ENCODE results near the gene VDAC1.
A peak's percentile ranks its signal among the peaks of the same experiment; 100 is the strongest.
"Not testable (repeated sequence)": the region's sequence is repeated elsewhere in the genome, so short reads cannot be mapped to it uniquely, and the experiment has no call there.

Gene VDAC1, protein sequence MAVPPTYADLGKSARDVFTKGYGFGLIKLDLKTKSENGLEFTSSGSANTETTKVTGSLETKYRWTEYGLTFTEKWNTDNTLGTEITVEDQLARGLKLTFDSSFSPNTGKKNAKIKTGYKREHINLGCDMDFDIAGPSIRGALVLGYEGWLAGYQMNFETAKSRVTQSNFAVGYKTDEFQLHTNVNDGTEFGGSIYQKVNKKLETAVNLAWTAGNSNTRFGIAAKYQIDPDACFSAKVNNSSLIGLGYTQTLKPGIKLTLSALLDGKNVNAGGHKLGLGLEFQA

DNA sequence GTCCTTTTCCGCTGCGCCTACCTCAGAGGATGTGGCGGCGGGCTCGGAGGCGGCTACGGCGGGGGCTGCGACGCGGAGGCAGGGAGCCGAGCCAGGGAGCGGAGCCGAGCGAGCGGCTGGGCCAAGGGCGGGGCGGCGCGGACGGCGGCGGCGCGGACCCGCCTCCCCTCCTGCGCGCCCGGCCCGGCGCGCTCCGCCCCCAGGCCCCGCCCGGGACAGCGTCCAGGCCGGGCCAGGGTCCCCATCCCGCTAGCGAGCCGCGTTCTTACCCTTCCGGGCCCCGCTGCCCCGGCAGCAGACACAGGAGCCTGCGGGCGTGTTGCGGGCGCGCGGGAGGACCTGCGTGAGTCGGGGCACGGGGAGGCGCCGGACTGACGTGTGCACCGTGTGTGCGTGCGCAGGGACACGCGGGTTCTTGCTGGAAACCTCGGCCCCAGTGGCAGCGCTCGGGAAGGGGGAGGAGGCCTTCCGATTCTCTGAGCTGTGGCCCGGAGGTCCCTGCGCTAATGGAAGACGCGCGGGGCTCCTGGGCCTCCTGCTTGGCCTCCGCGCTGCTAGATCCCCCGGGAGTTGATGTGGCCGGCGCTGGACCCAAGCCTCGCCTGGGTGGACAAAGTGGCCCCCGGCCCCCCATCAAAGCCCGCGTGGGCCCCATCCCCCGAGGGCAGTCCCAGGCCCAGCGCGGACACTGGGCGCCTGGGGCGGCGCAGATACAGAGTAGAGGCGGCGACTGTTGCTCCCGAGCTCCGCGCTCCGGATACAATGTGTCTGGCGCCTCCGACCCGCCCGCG, at the start of gene VDAC1:
VDAC1 (minus strand) TSS at position 350 of the 791 bp plus-strand sequence. CDS start 11,963 bp downstream, outside the sequence.
- peak; percentile 59 to 68 for DNase-seq (ENCODE audit: low read depth in 2 of 2)

DNA sequence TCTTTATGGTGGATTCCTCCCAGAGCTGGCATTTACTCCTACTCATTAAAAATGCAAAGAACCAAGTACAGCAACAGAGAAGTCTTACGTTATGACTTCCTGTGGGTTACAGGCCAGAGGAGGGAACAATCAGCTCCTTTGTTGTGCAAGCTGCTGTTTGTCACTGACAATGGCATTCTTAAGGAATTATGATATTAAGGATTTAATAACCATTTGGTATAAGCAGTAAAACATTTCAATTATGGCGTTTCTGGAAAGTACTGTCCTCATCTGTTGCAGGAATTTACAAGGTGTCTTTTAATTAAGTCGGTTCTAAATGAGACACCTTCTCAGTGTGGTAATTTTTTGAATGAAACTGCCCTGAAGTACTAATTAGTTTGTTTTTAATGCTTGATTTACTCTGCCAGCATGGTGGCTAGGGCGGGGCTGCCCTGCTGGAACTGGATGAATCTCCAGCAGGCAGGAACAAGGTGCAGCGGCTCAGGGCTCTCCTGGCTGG, 49.1 kb upstream of the VDAC1 start:
- no peak for DNase-seq (ENCODE audit: low read depth in 2 of 2)

DNA sequence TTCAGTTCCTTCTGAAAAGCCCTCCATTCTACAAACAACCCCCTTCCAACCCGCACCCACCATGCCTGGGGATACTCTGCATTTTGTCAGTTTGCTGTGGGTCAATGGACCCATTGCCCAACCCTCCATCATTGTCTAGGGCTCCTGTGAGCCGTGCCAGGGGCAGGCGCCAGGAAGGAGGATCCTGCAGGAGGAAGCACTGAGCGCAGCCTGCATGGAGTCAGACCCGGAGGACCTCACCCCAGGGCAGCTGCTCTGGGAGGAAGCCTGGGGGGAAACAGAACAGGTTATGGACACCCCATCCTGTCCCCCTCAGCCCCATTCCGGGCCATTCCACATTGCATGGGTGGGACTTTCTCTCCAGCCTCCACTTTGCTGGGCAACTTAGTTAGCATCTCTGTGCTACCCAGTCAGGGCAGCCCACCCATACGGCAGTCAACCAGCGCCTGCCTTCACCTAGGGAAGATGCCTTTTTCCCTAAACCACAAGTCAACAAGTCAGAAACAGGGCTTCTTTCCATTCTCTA, 48.6 kb upstream of the VDAC1 start:
- DNase-seq (ENCODE audit: low read depth in 2 of 2), result no peak

DNA sequence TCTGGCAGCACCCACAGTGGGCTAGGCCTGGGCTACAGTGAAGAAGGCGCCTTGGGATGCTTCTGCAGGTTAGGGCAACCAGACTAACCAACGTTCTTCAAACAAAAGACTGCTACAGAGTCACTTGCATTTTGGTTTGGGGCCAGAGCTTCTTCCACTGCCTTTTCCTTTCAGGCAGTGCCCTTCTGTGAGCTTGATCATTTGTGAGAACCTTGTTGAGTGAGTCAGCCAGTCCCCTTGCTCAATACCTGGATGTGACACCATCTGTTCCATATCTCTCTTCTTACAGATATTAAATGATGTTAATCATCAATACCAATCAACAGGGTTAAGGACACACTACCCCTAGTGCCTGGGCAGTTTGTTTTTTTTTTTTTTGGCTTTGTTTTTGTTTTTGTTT, 46.5 kb upstream of the VDAC1 start:
- no peak for DNase-seq (ENCODE audit: low read depth in 2 of 2)

DNA sequence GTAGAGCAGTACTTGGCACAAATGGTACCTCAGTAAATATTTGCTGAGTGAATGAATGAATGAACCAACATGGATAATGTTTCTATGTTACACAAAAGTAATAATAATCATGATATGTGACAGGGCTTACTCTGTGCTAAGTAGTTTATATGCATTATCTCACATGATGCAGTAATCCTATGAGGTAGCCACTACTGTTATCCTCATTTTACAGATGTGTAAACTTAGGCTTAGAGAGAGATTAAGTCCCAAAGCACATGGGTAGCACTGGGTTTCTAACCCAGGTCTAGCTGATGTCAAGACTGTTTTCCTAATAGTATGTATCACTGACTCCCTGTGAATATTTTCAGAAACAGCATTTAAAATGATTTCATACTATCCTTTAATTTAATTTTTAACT, 44.1 kb upstream of the VDAC1 start:
- DNase-seq (ENCODE audit: low read depth in 2 of 2), result no peak

DNA sequence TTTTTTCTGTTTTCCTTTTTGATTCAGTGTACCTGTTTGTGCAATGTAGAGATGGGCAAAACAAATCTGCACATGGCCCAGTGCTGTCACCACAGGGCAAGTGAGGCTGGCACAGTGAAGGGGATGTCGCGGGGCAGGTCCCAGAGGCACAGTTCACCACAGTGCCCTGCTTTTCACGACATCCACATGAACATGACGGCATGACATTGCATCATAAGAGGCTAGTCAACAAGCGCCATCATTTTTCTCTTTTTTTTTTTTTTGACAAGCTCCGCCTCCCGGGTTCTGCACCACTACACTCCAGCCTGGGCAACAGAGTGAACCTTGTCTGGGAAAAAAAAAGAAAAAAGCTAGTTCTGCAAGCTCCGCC, 42.9 kb upstream of the VDAC1 start:
- no peak for DNase-seq (ENCODE audit: low read depth in 2 of 2)

DNA sequence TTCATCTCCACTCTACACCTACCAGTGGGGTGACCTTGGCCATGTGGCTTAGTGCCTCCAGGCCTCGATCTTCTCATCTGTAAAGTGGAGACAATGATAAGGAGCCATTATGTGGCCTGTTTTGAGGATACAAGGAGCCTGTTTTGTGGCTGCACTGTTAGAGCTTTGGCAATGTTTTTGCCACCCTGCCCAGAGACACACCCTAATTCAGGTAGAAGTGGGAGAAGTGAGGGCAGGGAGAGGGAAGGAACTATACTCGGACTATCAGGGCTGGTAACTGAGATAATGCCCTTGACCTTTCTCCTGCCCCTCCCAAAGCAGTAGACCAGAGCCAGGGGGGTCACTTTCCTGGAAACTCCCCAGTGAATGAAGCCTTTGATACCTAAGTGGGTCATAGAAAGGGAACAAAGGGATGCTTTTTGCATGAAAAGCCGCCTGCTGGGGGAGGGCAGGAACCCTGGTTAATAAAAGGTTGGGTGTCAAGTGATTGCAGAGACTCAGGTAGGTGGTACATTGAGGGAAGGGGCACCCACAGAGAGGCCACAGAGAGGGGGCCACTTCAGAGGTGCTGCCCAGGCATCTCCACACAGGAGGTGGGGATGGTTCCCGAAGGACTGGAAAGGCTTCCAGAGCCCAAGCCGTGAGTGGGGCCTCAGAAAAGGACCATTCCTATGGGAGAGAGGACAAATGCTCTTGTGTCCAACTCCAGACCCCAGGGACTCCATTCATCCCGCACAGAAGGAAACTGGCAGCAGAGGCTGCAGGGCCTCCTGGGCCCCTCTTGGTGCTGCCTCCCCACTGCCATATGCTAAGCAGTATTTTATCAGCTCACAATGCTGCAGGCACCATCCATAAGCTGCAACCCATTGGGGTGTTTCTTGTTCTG, 42.3 kb upstream of the VDAC1 start:
- DNase-seq (ENCODE audit: low read depth in 2 of 2), result no peak

DNA sequence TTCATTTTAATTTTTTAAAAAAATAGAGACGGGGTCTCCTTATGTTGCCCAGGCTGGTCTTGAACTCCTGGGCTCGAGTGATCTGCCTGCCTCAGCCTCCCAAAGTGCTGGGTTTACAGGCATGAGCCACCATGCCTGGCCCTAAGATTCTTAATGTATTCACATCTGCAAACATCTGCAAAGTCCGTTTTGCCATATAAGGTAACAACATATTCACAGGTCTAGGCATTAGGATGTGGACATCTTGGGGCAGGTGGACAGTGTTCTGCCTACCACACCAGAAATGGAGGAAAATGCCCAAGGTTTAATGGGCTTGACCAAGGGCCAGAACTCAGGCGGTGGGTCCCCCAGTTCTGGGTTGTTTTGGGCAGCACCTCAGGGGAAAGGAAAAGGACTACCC, 41.6 kb upstream of the VDAC1 start:
- no peak for DNase-seq (ENCODE audit: low read depth in 2 of 2)

DNA sequence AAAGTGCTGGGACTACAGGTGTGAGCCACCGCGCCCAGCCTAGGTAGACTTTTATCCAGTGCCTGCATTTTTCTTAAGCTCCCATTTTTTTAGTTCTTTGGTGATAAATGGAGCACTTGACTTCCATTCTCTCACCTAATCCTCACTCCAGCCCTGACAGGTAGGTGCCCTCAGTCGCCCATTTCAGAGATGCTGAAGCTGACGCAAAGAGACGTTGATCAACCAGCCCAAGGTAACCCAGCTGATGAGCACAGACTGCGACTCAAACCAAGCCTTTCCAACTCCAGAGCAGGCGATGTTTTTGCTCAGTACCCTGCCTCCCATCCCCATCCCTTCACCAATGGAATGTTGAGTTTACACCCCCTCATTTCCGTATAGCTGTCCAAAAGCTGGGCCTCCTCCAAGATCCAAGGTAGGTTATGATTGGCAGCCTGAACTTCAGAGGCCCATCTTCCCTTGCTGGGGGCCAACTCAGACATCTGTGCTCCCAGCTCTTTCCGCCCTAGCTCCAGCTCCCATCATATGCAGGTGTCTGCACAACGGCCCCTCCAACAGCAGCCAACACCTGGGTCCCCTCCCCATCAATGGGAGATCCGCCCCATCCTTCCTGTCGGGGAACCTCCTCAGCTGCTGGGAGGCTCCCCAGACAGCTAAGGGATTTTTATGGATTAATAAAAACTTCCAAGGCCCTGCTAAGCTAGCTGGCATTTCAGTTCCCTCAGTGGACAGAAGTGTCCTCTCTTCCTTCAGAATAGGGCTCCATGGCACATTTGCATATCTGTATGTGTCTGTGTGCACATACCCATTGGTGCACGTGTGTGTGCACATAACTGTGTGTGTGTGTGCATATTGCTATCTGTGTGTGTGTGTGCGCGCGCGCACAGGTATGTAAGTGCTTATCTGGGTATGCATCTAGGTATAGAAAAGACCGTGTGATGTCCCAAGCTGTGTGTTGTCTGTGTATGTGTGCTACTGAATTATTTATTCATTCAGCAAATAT, 39.3 kb upstream of the VDAC1 start:
- DNase-seq (ENCODE audit: low read depth in 2 of 2), result no peak

DNA sequence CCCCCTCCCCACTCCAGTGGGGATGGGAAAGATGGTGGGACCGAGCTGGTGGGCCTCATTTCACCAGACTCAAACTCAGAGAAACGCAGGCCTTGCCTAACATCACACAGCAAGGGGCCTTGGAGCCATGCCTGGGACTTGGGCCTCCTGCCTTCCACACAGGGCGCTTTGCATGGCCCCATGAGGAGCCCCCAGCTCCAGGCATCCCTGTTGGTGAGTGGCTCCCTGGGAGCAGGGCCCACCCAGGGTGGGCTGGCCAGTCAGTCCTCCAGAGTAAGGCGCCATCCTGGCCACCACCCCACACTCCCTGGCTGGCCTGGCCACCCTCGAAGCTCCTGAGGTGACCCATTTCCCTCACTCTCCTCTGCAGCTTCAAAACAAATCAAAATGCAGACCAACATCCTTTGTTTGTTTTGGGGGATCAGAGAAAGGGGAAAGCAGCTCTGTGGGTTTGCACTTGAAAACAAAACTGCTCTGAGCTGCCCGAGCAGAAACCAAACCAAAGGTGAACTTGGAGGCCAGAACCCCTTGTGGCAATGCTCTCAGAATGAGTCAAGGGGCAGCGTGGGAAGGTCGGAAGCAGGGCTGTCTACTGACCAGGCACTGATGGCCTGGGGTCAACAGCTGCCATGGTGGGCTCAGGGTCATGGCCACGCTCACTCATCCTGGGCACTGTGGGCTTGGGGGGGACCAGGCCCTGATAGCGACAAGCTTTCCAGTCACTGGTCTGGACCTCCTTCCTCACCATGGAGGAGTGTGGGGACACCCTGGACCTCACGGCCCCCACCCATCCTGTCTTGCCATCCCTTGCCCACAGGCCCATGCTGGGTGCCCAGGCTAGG, 37.0 kb upstream of the VDAC1 start:
- DNase-seq (ENCODE audit: low read depth in 2 of 2), result no peak

DNA sequence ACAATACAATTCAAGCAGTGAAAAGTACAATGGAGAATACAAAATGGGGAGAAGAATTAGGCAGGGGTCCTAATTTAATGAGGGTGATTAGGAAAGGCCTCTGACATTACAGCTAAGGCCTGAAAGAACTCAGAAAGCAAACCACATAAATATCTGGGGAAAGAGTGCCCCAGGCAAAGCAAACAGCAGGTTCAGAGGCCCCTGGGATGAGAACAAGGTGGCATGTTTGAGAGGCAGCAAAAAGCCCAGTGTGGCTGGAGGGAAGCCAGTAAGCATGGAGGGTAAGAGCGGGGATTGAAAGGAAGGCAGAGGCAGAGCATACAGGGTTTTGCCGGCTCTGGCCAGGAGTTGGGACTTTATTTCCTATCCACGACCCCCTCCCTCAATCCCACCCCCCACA, 33.4 kb upstream of the VDAC1 start:
- no peak for DNase-seq (ENCODE audit: low read depth in 2 of 2)

DNA sequence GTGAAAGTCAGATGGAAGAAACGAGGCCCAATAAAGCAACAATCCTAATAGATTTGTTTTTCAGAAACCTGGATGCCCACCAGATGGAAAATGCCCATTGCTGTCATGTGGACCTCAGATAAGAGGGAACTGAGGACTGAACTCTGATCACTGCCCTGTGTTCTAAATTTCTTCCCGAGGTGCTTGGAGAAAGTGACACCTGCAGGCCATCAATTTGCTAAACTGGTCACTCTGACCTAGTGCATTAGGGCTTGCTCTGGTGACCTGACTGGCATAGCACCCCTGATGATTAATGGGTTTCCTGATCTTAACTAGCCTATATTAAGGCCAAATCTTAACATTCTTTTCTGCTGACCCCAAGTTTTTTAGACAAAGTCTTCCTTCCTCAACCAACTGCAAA, 32.4 kb upstream of the VDAC1 start:
- no peak for DNase-seq (ENCODE audit: low read depth in 2 of 2)

DNA sequence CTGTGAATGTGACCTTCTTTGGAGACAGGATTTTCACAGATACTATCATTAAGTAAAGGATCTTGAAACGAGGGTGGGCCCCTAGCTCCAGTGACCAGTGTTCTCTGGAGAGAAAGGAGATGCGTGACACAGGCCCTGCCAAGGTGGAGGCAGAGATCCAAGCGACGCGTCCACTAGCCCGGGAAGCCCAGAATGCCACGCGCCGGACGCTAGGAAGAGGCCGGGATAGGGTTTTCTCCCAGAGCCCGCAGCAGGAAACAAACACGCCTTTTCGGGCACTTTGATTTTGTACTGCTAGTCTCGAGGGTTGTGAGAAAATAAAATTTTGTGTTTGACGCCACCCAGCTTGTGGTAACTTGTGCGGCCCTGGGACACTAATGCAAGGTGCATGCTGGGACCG, 29.6 kb upstream of the VDAC1 start:
- no peak for DNase-seq (ENCODE audit: low read depth in 2 of 2)

DNA sequence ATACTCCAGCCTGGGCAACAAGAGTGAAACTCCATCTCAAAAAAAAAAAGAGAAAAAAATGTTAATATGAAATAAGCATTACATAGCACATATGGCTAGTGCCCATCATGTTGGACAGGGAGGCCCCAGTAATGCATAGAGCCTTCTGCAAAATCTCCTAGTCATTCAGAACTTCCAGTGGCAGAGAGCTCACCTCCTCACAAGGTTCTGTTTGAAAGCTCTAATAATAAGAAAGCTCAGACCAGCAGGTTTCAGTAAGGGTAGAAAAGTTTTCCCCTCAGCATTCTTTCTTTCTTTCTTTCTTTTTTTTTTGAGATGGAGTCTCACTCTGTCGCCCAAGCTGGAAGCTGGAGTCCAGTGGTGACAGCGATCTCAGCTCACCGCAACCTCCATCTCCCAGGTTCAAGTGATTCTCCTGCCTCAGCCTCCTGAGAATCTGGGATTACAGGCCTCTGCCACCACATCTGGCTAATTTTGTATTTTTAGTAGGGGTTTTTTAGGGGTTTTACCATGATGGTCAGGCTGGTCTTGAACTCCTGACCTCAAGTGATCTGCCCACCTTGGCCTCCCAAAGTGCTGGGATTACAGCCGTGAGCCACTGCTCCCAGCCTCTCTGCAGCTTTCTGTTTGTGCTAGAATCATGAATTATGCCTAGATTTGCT, 25.7 kb upstream of the VDAC1 start:
- DNase-seq (ENCODE audit: low read depth in 2 of 2), result not testable (repeated sequence)

DNA sequence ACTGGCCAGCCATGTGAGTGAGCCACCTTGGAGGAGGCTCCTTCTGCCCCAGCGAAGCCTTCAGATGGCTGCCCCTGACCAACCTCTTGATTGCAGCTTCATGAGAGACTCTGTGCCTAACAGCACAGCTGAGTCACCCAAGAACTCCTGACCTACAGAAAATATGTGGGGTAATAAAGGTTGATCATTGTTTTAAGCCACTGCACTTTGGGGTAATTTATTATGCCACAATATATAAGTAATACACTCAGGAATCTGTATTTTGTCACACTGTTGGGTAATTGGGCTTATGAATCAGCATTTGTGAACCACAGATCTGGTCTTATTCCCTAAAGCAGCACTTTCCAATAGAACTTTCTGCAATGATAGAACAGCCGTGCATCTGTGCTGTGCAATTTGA, 24.4 kb upstream of the VDAC1 start:
- no peak for DNase-seq (ENCODE audit: low read depth in 2 of 2)

DNA sequence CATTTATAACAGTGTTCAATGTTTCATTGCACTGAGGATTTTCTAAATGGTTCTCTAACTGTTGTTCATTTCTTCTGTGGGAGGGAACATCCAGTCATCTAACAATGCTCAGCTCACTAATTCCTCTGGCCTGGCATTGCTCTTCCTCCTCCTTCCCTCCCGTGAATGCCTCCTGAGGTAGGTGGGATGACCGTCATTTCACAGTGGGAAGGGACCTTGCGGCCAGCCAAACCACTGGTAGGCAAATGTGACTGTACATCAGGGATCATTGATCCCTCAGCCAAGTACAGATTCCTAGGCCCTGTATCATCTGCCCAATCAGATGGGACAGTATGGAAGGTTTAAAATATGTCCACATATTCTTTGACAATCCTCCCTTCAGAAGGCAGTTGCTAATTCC, 23.7 kb upstream of the VDAC1 start:
- DNase-seq (ENCODE audit: low read depth in 2 of 2), result no peak

DNA sequence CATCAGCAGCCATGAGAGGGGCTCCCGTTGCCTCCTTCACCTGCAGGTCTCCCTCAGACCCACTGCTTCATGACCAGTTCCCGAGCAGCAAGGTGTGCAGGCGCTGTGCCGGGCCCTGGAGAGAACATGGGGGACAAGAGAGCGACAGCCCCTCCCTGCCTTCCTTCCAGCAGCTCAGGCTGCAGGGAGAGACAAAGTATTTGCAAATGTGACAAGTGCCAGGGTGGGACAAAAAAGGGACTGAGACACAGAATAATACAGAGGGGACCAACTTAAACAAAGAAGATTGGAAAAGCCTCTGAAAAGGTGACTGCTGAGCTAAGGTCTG, 22.5 kb upstream of the VDAC1 start:
- no peak for DNase-seq (ENCODE audit: low read depth in 2 of 2)

DNA sequence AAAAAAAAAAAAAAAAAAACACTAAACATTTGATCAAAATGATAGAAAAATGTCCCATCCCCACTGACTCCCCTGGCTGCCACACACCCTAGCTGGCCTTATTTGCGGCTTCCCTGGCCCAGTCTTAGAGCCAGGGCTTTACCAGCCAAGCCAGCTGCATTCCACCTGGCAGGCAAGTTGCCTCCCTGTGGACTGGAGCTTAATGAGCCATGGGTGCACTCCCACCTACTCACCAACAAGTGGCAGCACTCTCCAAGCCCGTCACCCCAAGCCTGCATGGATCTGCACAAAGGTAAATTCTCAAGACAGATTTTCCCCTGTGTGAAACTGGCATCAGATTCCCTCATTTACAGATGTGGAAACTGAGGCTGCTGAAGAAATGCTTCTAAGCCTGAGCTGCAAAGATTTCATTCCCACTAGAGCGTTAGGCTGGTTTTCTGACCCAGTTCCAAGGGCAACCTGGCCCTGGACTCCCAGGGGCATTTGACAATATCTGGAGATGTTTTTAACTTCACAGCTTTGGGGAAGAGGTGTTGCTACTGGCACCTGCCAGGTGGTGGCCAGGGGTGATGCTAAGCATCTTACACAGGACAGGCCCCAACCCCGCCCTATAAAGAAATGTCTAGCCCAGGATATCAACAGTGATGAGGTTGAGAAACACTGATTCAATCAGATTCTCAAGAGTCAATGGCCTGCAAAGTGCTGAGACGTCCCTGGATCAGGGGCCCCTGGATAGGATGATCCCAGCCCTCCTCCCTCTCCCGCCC, 21.9 kb upstream of the VDAC1 start:
- DNase-seq (ENCODE audit: low read depth in 2 of 2), result no peak

DNA sequence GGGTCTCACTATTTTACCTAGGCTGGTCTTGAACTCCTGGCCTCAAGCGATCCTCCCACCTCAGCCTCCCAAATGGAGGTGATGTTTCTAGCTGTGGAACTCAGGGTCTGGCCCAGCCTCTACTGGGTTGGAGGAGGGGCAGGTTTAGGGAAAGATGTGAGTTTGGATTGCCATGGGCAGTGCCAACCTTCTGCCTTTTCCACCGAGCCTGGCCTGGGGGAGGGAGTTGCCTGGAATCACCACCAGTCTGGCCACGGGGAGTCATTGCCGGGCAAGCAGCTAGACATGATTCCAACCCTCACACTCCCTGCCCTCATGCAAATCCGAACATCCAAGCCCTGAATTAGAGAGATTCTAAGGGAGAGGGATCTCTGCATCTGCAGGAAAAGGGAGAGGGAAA, 21.0 kb upstream of the VDAC1 start:
- DNase-seq (ENCODE audit: low read depth in 2 of 2), result no peak
